HUES48 (cell line): ENCODE data around the gene ERCC6L.

Experiments used
- H3K27ac ChIP-seq: one replicate; pipeline ENCODE4 v1.7.0; 2013; ENCODE audit warnings: low read depth, low read length, inconsistent platforms
- H3K27me3 ChIP-seq: 2 replicates; pipeline ENCODE4 v1.6.1; 2013; ENCODE audit warnings: mild to moderate bottlenecking, low read length; ENCODE audit not compliant: control insufficient read depth, insufficient read depth
- H3K36me3 ChIP-seq: 2 replicates; pipeline ENCODE4 v1.6.1; 2013; ENCODE audit warnings: low read length; ENCODE audit not compliant: control insufficient read depth, insufficient read depth
- H3K4me1 ChIP-seq: 2 replicates; pipeline ENCODE4 v1.6.1; 2013; ENCODE audit warnings: mild to moderate bottlenecking, low read length; ENCODE audit not compliant: control insufficient read depth, insufficient read depth
- H3K4me3 ChIP-seq: 2 replicates; pipeline ENCODE4 v1.5.1; 2013; ENCODE audit warnings: mild to moderate bottlenecking, low read depth, low read length
- H3K9ac ChIP-seq: 2 replicates; pipeline ENCODE4 v1.6.1; 2013; ENCODE audit warnings: mild to moderate bottlenecking, low read depth, low read length, moderate library complexity
- H3K9me3 ChIP-seq: 2 replicates; pipeline ENCODE4 v1.6.1; 2013; ENCODE audit warnings: low read length; ENCODE audit not compliant: control insufficient read depth, insufficient read depth

The ERCC6L gene

DNA sequence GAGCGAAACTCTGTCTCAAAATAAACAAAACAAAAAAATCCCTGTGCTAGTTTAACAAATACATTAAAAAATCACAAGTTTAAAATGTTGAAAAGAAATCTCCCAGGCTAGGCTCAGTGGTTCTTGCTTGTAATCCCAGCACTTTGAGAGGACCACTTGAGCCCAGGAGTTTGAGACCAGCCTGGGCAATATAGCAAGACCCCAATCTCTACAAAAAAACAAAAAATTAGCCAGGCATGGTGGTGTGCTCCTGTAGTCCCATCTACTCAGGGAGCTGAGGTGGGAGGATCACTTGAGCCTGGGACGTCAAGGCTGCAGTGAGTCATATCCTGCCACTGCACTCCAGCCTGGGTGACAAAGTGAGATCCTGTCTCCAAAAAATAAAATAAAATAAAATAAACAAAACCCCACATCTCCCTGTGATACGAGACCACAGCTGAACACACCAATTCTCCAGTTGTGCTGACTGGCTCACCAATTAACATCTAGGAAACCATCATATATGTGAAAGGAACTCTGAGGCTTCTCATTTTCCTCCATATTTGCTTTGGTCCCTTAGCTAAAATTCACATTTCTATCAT lies 30.9 kb upstream of the ERCC6L start:
- Histone ChIP-seq H3K9ac (no peak overlapping the region), H3K27ac (peak overlapping the region; percentile 42), H3K4me1 (no peaks in the 10 kb centered on the region), H3K9me3 (0 out of 2 replicates have a peak, but pooled peaks cover 2% of the 10 kb centered on the region), H3K27me3 (no peaks in the 10 kb centered on the region), H3K36me3 (peaks cover 75% of the 10 kb centered on the region), H3K4me3 (no peak overlapping the region)

DNA sequence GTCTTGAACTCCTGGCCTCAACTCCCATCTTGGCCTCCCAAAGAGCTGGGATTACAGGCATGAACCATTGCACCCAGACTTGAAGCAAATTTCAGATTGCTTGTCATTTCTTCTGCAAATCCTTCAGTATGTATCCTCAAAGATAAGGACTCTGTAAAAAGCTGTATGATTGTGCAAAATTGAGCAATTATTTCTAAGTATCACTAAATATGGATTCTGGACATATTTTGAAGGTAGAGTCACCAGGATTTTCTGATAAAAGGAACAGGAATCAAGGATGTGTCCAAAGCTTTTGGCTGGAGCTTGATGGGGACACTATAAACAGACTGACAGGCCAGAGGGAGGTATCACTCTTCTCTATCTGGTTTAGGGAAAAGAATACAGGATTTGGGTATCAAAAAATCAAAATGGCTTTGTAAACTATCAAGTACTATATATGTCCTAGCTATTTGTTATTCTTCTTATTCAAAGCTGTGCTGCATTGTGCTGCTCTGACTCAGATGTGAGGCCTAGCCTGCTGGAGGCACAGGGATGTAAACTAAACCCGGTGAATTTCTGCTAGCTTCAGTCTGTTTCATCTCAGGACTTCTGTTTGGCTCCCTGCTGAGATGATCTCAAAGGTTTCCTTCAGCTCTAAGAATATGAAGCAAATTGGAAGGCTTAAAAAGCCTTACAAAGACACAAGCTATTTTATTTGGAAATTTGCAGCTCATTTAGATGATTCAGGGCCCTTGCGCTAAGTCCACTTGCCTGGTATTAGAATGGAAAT lies 30.0 kb upstream of the ERCC6L start:
- peak overlapping the region; percentile 45 for H3K27ac ChIP-seq
- H3K4me3 ChIP-seq: no peak overlapping the region
- no peaks in the 10 kb centered on the region for H3K27me3 ChIP-seq
- peaks cover 65% of the 10 kb centered on the region for H3K36me3 ChIP-seq
- 0 out of 2 replicates have a peak, but pooled peaks cover 2% of the 10 kb centered on the region for H3K9me3 ChIP-seq
- H3K9ac ChIP-seq: no peak overlapping the region
- H3K4me1 ChIP-seq: no peaks in the 10 kb centered on the region

DNA sequence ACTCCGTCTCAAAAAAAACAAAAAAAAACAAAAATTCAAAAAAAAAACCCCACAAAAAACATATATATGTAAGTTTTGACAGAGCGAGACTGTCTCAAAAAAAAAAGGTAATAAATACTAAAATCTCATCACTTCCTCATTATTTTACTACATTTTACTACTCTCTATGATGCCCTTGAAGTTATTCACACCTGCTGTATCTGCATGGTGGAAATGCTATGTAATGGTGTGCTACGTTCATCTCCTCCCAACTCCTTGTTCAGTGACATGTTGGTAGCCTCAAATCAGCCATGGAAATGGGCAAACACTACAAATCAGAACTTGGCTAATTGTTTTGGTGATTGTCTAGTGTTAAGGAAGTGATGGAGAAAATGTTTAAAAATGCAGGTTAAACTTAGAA lies 26.4 kb upstream of the ERCC6L start:
- Histone ChIP-seq H3K36me3 (peaks cover 30% of the 10 kb centered on the region), H3K27me3 (no peaks in the 10 kb centered on the region), H3K4me3 (no peak overlapping the region), H3K27ac (no peak overlapping the region), H3K9me3 (peaks cover 6% of the 10 kb centered on the region), H3K9ac (no peak overlapping the region), H3K4me1 (no peaks in the 10 kb centered on the region)

DNA sequence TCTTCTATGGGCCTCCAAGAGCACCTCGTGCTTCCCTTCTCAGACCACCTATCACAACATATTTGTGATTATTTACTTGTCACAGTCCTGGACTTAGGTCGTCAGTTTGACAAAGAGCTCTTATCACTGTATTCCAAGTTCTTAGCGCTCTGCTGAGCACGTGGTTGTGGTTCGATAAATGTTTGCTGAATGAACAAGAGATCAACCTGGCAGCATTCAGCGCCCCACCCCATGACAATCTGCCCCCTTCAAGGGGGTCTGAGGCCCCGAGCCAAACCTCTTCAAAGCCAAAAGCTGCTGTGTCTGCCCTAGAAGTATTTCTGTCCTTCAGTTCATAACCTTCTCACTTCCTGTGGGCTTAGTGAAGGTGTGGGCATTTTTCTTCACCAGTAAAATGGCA lies 23.2 kb upstream of the ERCC6L start:
- Histone ChIP-seq H3K9me3 (peaks cover 6% of the 10 kb centered on the region), H3K27me3 (no peaks in the 10 kb centered on the region), H3K4me3 (no peak overlapping the region), H3K27ac (no peak overlapping the region), H3K4me1 (no peaks in the 10 kb centered on the region), H3K9ac (no peak overlapping the region), H3K36me3 (no peaks in the 10 kb centered on the region)

DNA sequence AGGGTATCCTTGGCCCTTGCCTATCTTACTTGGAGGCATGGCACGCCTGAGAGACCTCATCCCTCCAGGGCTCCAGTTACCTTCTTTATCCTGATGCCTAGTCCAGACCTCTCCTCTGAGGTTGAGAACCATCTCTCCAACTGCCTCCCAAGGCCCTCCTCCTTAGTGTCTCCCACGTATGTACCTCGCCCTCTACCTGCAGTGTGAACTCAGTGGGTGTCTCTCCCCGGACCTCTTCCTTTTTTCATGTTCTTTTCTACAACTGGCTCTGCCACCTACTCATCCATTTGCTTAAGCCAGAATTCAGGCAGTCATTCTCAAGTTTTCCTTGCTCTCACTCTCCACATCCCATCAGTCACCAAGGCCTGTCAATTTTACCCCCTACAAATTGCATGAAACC lies 21.6 kb upstream of the ERCC6L start:
- H3K9ac ChIP-seq: no peak overlapping the region
- H3K9me3 ChIP-seq: peaks cover 9% of the 10 kb centered on the region
- no peaks in the 10 kb centered on the region for H3K36me3 ChIP-seq
- H3K27ac ChIP-seq: no peak overlapping the region
- H3K4me3 ChIP-seq: no peak overlapping the region
- H3K4me1 ChIP-seq: 0 out of 2 replicates have a peak, but pooled peaks cover 3% of the 10 kb centered on the region
- no peaks in the 10 kb centered on the region for H3K27me3 ChIP-seq

DNA sequence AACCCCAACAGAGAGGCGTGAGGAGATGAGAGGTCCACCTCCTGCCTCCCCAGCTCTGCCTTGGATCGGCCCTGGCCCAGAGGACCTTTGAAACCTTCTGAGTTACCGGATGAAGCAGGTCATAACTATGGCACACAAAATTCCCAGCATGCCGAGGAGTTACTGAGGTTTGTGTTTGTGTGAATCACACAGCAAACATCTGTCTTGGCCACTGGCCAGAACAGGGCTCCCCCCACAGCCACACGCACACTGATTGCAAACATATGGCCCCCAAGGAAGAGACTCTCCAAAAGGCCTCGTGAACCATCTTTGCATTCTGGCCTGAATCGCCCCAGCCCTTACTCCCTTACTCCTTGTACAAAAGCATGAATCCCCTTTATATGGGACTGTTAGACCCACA lies 19.3 kb upstream of the ERCC6L start:
- Histone ChIP-seq H3K9me3 (peaks cover 7% of the 10 kb centered on the region), H3K4me3 (no peak overlapping the region), H3K36me3 (no peaks in the 10 kb centered on the region), H3K27me3 (no peaks in the 10 kb centered on the region), H3K27ac (no peak overlapping the region), H3K4me1 (peaks cover 13% of the 10 kb centered on the region), H3K9ac (no peak overlapping the region)

DNA sequence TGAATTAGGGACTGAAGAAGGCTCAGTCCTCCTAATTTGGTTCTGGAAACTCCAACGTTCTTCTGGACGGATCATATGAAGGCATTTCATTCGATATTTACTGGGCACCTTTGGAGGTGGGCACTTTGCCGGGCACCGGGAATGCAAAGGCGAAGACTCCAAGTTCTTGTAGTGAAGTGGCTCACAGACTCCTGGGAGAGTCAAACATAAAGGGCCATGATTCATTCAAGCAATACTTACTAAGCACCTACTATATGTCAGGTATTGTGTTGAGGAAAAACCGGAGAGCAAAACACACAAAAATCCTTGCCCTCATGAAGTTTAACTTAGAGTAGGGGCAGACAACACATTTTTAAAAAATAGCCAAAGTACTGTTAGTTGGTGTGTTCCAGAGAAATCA lies 17.0 kb upstream of the ERCC6L start:
- Histone ChIP-seq H3K9ac (no peak overlapping the region), H3K4me1 (peaks cover 13% of the 10 kb centered on the region), H3K27me3 (no peaks in the 10 kb centered on the region), H3K4me3 (no peak overlapping the region), H3K36me3 (no peaks in the 10 kb centered on the region), H3K27ac (no peak overlapping the region), H3K9me3 (peaks cover 4% of the 10 kb centered on the region; the same call in 1 of the 2 replicates)

DNA sequence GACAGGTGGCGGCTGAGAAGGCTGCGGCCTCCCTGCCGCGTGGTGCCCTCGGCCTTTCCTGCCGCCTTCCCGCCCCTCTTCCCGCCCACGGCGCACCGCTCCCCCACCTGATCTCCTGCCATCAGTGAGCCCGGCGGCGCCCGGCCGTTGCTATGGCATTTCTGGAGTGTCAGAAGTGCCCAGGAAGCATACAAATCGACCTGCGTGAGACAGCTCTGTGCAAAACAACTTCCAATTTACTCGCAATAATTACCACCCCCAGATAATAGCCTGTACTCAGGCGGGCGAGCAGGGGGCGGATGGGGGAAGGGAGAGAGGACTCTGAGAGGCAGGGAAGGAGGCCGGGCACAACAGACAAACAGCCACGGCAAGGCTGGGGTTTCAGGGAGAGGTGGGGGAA lies 16.6 kb upstream of the ERCC6L start:
- Histone ChIP-seq H3K9me3 (peaks cover 4% of the 10 kb centered on the region; the same call in 1 of the 2 replicates), H3K9ac (no peak overlapping the region), H3K4me3 (peak overlapping the region; percentile 26; the same call in 1 of the 2 replicates), H3K27me3 (no peaks in the 10 kb centered on the region), H3K36me3 (no peaks in the 10 kb centered on the region), H3K4me1 (peaks cover 13% of the 10 kb centered on the region), H3K27ac (no peak overlapping the region)

DNA sequence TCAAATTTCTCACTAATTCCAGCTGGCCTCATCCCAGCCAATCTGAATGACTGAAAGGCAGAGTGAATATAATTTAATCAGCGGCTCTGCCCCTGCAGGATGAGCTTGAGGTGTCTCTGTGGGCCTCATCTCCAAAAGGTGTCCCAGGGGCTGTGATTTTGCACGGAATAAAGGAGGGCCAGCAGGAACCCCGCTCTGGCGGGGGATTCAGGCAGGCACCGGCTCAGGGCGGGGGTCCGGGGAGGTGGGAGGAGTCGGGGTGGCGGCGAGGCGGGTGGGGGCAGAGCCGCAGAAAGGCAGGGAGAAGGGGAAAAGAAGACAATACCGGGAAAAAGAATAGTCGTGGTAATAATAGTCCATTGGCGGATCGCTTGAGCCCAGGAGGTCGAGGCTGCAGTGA lies 16.0 kb upstream of the ERCC6L start:
- Histone ChIP-seq H3K4me1 (peaks cover 13% of the 10 kb centered on the region), H3K27ac (peak overlapping the region; percentile 35), H3K9ac (no peak overlapping the region), H3K4me3 (peak overlapping the region; percentile 26; the same call in 1 of the 2 replicates), H3K27me3 (no peaks in the 10 kb centered on the region), H3K9me3 (peaks cover 4% of the 10 kb centered on the region; the same call in 1 of the 2 replicates), H3K36me3 (no peaks in the 10 kb centered on the region)

DNA sequence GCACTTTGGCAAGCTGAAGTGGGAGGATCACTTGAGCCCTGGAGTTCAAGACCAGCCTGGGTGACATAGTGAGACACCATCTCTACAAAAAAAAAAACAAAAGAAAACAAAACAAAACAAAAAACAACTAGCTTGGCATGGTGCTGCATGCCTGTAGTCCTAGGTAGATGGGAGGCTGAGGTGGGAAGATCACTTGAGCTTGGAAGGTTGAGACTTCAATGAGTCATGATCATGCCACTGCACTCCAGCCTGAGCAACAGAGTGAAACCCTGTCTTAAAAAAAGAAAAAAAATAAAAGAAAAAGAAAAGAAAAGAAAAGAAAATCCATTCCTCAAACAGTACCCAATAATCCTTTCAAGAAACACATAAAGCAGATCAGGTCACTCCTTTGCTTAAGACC lies 14.9 kb upstream of the ERCC6L start:
- Histone ChIP-seq H3K9ac (no peak overlapping the region), H3K4me3 (no peak overlapping the region), H3K9me3 (peaks cover 4% of the 10 kb centered on the region; the same call in 1 of the 2 replicates), H3K4me1 (peaks cover 13% of the 10 kb centered on the region), H3K27ac (no peak overlapping the region), H3K36me3 (no peaks in the 10 kb centered on the region), H3K27me3 (no peaks in the 10 kb centered on the region)

DNA sequence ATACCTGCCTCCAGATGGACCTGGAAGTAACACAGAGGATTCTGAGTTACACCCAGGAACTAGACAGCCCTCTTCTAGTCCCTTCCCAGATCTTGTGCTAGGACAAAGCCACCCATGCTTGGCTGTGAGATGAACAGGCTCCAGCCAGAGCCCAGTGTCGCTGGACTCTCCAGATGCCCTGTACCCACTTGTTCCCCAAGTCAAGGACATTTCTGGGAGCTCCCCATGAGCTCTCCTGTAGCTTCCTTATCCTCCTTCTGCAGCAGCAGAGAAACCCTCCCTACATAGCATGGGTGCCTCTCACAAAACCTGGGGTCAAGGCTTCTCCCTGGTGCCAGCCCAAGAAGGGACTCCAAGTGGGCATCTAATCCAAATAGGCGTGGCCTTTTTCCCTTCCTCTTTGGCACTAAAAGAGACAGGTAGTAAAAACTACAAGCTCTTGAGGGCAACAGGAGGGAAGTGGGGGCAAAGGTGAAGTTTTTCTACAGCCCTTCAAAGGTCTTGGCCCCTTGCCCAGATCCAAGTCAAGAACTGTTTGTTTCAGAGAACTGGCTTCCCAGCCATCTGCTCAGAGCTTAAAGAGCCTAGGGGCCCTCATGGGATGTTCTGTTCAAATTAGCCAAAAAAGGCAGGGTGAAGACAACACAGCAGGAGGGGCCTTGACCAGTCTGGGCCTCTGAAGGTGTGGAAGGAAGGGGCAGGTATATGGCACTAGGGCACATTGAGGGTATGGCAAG lies 8.5 kb upstream of the ERCC6L start:
- Histone ChIP-seq H3K36me3 (no peaks in the 10 kb centered on the region), H3K9me3 (peaks cover 7% of the 10 kb centered on the region), H3K27me3 (no peaks in the 10 kb centered on the region), H3K4me3 (no peak overlapping the region), H3K27ac (no peak overlapping the region), H3K9ac (no peak overlapping the region), H3K4me1 (no peaks in the 10 kb centered on the region)
